ENCODE measurements around the gene MDFI. TPM values are rescaled to one million over a fixed set of nuclear protein-coding genes. Genes with fewer than 3 reads are reported as not detected.

The MDFI gene
- total and polyA plus RNA-seq, 5 donors from 2014 or later: not detected

- no peaks in the 10 kb centered on the region for H3K27me3 ChIP-seq (ENCODE audit: control insufficient read depth, insufficient read depth, low read length)
- H3K27me3 Mint-ChIP-seq: peaks cover 14% of the 10 kb centered on the region
- no peak overlapping the region for H3K27ac Mint-ChIP-seq
- no peak overlapping the region for H3K27ac ChIP-seq (ENCODE audit: insufficient read depth, low read length, poor library complexity, severe bottlenecking)
- no peak overlapping the region for H3K4me3 Mint-ChIP-seq
- H3K9me3 ChIP-seq (ENCODE audit: control insufficient read depth in 2 of 2, low read length in 2 of 2): no peaks in the 10 kb centered on the region
- peaks cover 0 to 10% (median 6%) of the 10 kb centered on the region in 4 donors for H3K4me1 Mint-ChIP-seq
- peaks cover 5% of the 10 kb centered on the region for H3K36me3 Mint-ChIP-seq
- peaks cover 8% of the 10 kb centered on the region for H3K4me1 ChIP-seq (ENCODE audit: control insufficient read depth, insufficient read depth, low read length, poor library complexity, severe bottlenecking)
- no peak for DNase-seq
- H3K4me3 ChIP-seq (ENCODE audit: low read depth, low read length): no peak overlapping the region
- ATAC-seq (ENCODE audit: low read depth in 2 of 2): no peak
- H3K36me3 ChIP-seq (ENCODE audit: control insufficient read depth, insufficient read depth, low read length): no peaks in the 10 kb centered on the region
- H3K9me3 Mint-ChIP-seq: peaks cover 0 to 1% (median 0%) of the 10 kb centered on the region in 7 donors
Measured at GRCh38 chr6:41599015-41599851, 39.0 kb upstream of the MDFI start.

DNA sequence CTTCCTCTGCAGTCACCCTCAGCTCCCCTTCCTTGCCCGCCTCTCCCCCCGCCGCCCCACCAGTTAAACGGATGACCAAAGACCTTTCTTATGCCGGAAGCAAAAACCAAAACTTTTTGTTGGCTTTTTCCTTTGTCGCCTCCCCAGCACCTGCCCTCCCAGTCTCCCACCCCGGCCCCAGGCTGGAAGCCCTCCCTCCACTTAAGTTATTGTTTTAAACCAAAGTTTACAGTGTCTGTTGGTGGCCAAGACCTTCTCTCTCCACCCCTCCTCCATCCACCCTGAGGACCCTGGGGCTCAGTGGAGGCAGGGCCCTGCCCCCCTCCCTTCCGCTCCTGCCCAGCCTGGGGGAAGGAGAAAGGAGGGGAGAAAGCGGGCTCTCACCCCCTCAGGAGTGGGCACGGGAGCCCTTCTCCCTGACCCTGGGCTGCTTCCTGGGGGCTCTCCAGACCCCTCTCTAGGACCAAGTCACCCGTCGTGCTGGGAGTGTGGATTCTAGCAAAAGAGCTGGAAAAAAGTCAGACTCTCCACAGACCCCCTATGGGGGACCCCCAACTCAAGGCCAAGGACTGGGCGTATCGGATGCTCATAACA is 38.3 kb upstream of the MDFI start:
- DNase-seq (no peak), ATAC-seq (ENCODE audit: low read depth in 2 of 2) (no peak)
- Mint-ChIP-seq H3K9me3 (peaks cover 0 to 1% (median 0%) of the 10 kb centered on the region in 7 donors), H3K27ac (no peak overlapping the region), H3K4me1 (peaks cover 0 to 10% (median 6%) of the 10 kb centered on the region in 4 donors), H3K4me3 (no peak overlapping the region), H3K36me3 (peaks cover 5% of the 10 kb centered on the region), H3K27me3 (peaks cover 14% of the 10 kb centered on the region)
- no peak overlapping the region for H3K4me3 ChIP-seq (ENCODE audit: low read depth, low read length)
- no peaks in the 10 kb centered on the region for H3K36me3 ChIP-seq (ENCODE audit: control insufficient read depth, insufficient read depth, low read length)
- H3K27me3 ChIP-seq (ENCODE audit: control insufficient read depth, insufficient read depth, low read length): no peaks in the 10 kb centered on the region
- no peaks in the 10 kb centered on the region for H3K9me3 ChIP-seq (ENCODE audit: control insufficient read depth in 2 of 2, low read length in 2 of 2)
- H3K27ac ChIP-seq (ENCODE audit: insufficient read depth, low read length, poor library complexity, severe bottlenecking): no peak overlapping the region
- peaks cover 8% of the 10 kb centered on the region for H3K4me1 ChIP-seq (ENCODE audit: control insufficient read depth, insufficient read depth, low read length, poor library complexity, severe bottlenecking)

GRCh38 chr6:41600499-41601247 is 37.6 kb upstream of the MDFI start:
- Mint-ChIP-seq H3K27me3 (peaks cover 14% of the 10 kb centered on the region), H3K4me1 (peaks cover 0 to 10% (median 6%) of the 10 kb centered on the region in 4 donors), H3K36me3 (peaks cover 5% of the 10 kb centered on the region), H3K9me3 (peaks cover 0 to 1% (median 0%) of the 10 kb centered on the region in 7 donors), H3K27ac (no peak overlapping the region), H3K4me3 (no peak overlapping the region)
- no peaks in the 10 kb centered on the region for H3K9me3 ChIP-seq (ENCODE audit: control insufficient read depth in 2 of 2, low read length in 2 of 2)
- no peak overlapping the region for H3K4me3 ChIP-seq (ENCODE audit: low read depth, low read length)
- no peak overlapping the region for H3K27ac ChIP-seq (ENCODE audit: insufficient read depth, low read length, poor library complexity, severe bottlenecking)
- no peak for DNase-seq
- H3K4me1 ChIP-seq (ENCODE audit: control insufficient read depth, insufficient read depth, low read length, poor library complexity, severe bottlenecking): peaks cover 8% of the 10 kb centered on the region
- H3K36me3 ChIP-seq (ENCODE audit: control insufficient read depth, insufficient read depth, low read length): no peaks in the 10 kb centered on the region
- H3K27me3 ChIP-seq (ENCODE audit: control insufficient read depth, insufficient read depth, low read length): no peaks in the 10 kb centered on the region
- ATAC-seq (ENCODE audit: low read depth in 2 of 2): no peak

- Mint-ChIP-seq H3K4me1 (peaks cover 0 to 10% (median 6%) of the 10 kb centered on the region in 4 donors), H3K36me3 (peaks cover 5% of the 10 kb centered on the region), H3K9me3 (peaks cover 0 to 1% (median 0%) of the 10 kb centered on the region in 7 donors), H3K27ac (no peak overlapping the region), H3K4me3 (no peak overlapping the region), H3K27me3 (peaks cover 15% of the 10 kb centered on the region)
- no peak for DNase-seq
- Histone ChIP-seq H3K27me3 (ENCODE audit: control insufficient read depth, insufficient read depth, low read length) (no peaks in the 10 kb centered on the region), H3K4me1 (ENCODE audit: control insufficient read depth, insufficient read depth, low read length, poor library complexity, severe bottlenecking) (peaks cover 8% of the 10 kb centered on the region), H3K36me3 (ENCODE audit: control insufficient read depth, insufficient read depth, low read length) (no peaks in the 10 kb centered on the region), H3K27ac (ENCODE audit: insufficient read depth, low read length, poor library complexity, severe bottlenecking) (no peak overlapping the region), H3K4me3 (ENCODE audit: low read depth, low read length) (no peak overlapping the region), H3K9me3 (ENCODE audit: control insufficient read depth in 2 of 2, low read length in 2 of 2) (no peaks in the 10 kb centered on the region)
- ATAC-seq (ENCODE audit: low read depth in 2 of 2): no peak
Measured at GRCh38 chr6:41601248-41601549, 37.1 kb upstream of the MDFI start.

DNA sequence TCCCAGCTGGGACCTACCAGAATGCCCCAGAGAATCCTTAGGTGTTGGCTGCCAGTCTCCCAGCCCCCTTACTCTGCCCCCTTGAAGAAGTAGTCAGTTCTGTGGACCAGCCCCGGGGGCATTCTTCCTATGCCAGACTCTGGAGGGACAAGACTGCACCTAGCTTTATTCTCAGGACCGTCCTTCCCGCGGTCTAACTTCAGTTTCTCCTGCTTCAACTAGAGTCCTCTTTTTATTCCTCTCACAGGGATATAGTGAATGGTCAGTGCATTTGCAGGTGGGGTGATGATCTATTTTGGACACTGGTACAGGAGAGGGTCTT is 35.9 kb upstream of the MDFI start:
- ATAC-seq (ENCODE audit: low read depth in 2 of 2): no peak
- Mint-ChIP-seq H3K27me3 (peaks cover 21% of the 10 kb centered on the region), H3K36me3 (no peaks in the 10 kb centered on the region), H3K4me3 (no peak overlapping the region), H3K4me1 (peaks cover 0 to 10% (median 6%) of the 10 kb centered on the region in 4 donors), H3K27ac (no peak overlapping the region), H3K9me3 (peaks cover 0 to 1% (median 0%) of the 10 kb centered on the region in 7 donors)
- no peak for DNase-seq
- H3K9me3 ChIP-seq (ENCODE audit: control insufficient read depth in 2 of 2, low read length in 2 of 2): no peaks in the 10 kb centered on the region
- H3K4me3 ChIP-seq (ENCODE audit: low read depth, low read length): no peak overlapping the region
- no peak overlapping the region for H3K27ac ChIP-seq (ENCODE audit: insufficient read depth, low read length, poor library complexity, severe bottlenecking)
- peaks cover 8% of the 10 kb centered on the region for H3K4me1 ChIP-seq (ENCODE audit: control insufficient read depth, insufficient read depth, low read length, poor library complexity, severe bottlenecking)
- no peaks in the 10 kb centered on the region for H3K27me3 ChIP-seq (ENCODE audit: control insufficient read depth, insufficient read depth, low read length)
- no peaks in the 10 kb centered on the region for H3K36me3 ChIP-seq (ENCODE audit: control insufficient read depth, insufficient read depth, low read length)

GRCh38 chr6:41602864-41603608 is 35.2 kb upstream of the MDFI start:
- ATAC-seq (ENCODE audit: low read depth in 2 of 2) (peak; percentile 67 to 73), DNase-seq (peak; percentile 55 to 81 (median 70))
- Mint-ChIP-seq H3K27me3 (peaks cover 21% of the 10 kb centered on the region), H3K9me3 (peaks cover 0 to 1% (median 0%) of the 10 kb centered on the region in 7 donors), H3K4me1 (peaks cover 0 to 10% (median 6%) of the 10 kb centered on the region in 4 donors), H3K27ac (no peak overlapping the region), H3K36me3 (no peaks in the 10 kb centered on the region), H3K4me3 (no peak overlapping the region)
- no peak overlapping the region for H3K4me3 ChIP-seq (ENCODE audit: low read depth, low read length)
- H3K9me3 ChIP-seq (ENCODE audit: control insufficient read depth in 2 of 2, low read length in 2 of 2): no peaks in the 10 kb centered on the region
- no peak overlapping the region for H3K27ac ChIP-seq (ENCODE audit: insufficient read depth, low read length, poor library complexity, severe bottlenecking)
- no peaks in the 10 kb centered on the region for H3K36me3 ChIP-seq (ENCODE audit: control insufficient read depth, insufficient read depth, low read length)
- H3K4me1 ChIP-seq (ENCODE audit: control insufficient read depth, insufficient read depth, low read length, poor library complexity, severe bottlenecking): peaks cover 8% of the 10 kb centered on the region
- no peaks in the 10 kb centered on the region for H3K27me3 ChIP-seq (ENCODE audit: control insufficient read depth, insufficient read depth, low read length)

GRCh38 chr6:41604006-41604405 is 34.3 kb upstream of the MDFI start:
- no peak overlapping the region for H3K27ac Mint-ChIP-seq
- H3K4me1 Mint-ChIP-seq: peaks cover 0 to 10% (median 6%) of the 10 kb centered on the region in 4 donors
- no peaks in the 10 kb centered on the region for H3K27me3 ChIP-seq (ENCODE audit: control insufficient read depth, insufficient read depth, low read length)
- H3K27ac ChIP-seq (ENCODE audit: insufficient read depth, low read length, poor library complexity, severe bottlenecking): no peak overlapping the region
- ATAC-seq (ENCODE audit: low read depth in 2 of 2) (no peak), DNase-seq (no peak)
- peaks cover 25% of the 10 kb centered on the region for H3K27me3 Mint-ChIP-seq
- H3K4me1 ChIP-seq (ENCODE audit: control insufficient read depth, insufficient read depth, low read length, poor library complexity, severe bottlenecking): peaks cover 8% of the 10 kb centered on the region
- no peaks in the 10 kb centered on the region for H3K36me3 Mint-ChIP-seq
- H3K4me3 Mint-ChIP-seq: no peak overlapping the region
- H3K4me3 ChIP-seq (ENCODE audit: low read depth, low read length): no peak overlapping the region
- peaks cover 0 to 1% (median 0%) of the 10 kb centered on the region in 7 donors for H3K9me3 Mint-ChIP-seq
- no peaks in the 10 kb centered on the region for H3K36me3 ChIP-seq (ENCODE audit: control insufficient read depth, insufficient read depth, low read length)
- no peaks in the 10 kb centered on the region for H3K9me3 ChIP-seq (ENCODE audit: control insufficient read depth in 2 of 2, low read length in 2 of 2)
